Activated CD4-positive, CD25-positive, alpha-beta regulatory T cell treated with anti-CD3 and anti-CD28 coated beads, Interleukin-2, amount 50 U/mL, for 16 hours (primary cell): ENCODE results near the gene MYH10.
"Not testable (repeated sequence)": the region's sequence is repeated elsewhere in the genome, so short reads cannot be mapped to it uniquely, and the experiment has no call there.

Source experiments
- DNase-seq: peaks from one replicate; pipeline ENCODE4 v3.0.0-alpha.2; 2020; ENCODE audit warnings: low read depth, low spot score

MYH10 gene

GRCh38 chr17:8556074-8556473 is 74.5 kb downstream of the MYH10 start:
- no peak for DNase-seq

GRCh38 chr17:8555062-8555461 is 75.5 kb downstream of the MYH10 start:
- no peak for DNase-seq

- DNase-seq, result no peak
Observed at GRCh38 chr17:8552577-8553320, 77.8 kb downstream of the MYH10 start.

GRCh38 chr17:8542599-8543502 is 87.7 kb downstream of the MYH10 start:
- no peak for DNase-seq

- DNase-seq, result not testable (repeated sequence)
Observed at GRCh38 chr17:8539976-8540375, 90.5 kb downstream of the MYH10 start.

GRCh38 chr17:8537734-8538133 is 92.8 kb downstream of the MYH10 start:
- no peak for DNase-seq

- no peak for DNase-seq
Observed at GRCh38 chr17:8534498-8535188, 95.9 kb downstream of the MYH10 start.

GRCh38 chr17:8532021-8532420 is 98.5 kb downstream of the MYH10 start:
- DNase-seq, result no peak

GRCh38 chr17:8522577-8522976 is 107.9 kb downstream of the MYH10 start:
- DNase-seq, result no peak

GRCh38 chr17:8520981-8521380 is 109.5 kb downstream of the MYH10 start:
- no peak for DNase-seq

GRCh38 chr17:8518850-8519249 is 111.7 kb downstream of the MYH10 start:
- no peak for DNase-seq

- DNase-seq, result no peak
Observed at GRCh38 chr17:8518326-8518725, 112.2 kb downstream of the MYH10 start.

- DNase-seq, result no peak
Observed at GRCh38 chr17:8514801-8515200, 115.7 kb downstream of the MYH10 start.

GRCh38 chr17:8506145-8506544 is 124.4 kb downstream of the MYH10 start:
- no peak for DNase-seq

- DNase-seq, result no peak
Observed at GRCh38 chr17:8504460-8505207, 125.9 kb downstream of the MYH10 start.

GRCh38 chr17:8503807-8504206 is 126.7 kb downstream of the MYH10 start:
- no peak for DNase-seq

GRCh38 chr17:8503368-8503767 is 127.2 kb downstream of the MYH10 start:
- no peak for DNase-seq

- DNase-seq, result no peak
Observed at GRCh38 chr17:8502126-8502525, 128.4 kb downstream of the MYH10 start.

- no peak for DNase-seq
Observed at GRCh38 chr17:8500609-8501008, 129.9 kb downstream of the MYH10 start.

GRCh38 chr17:8499614-8500013 is 130.9 kb downstream of the MYH10 start:
- no peak for DNase-seq

- no peak for DNase-seq
Observed at GRCh38 chr17:8499171-8499570, 131.4 kb downstream of the MYH10 start.

- no peak for DNase-seq
Observed at GRCh38 chr17:8496081-8496480, 134.4 kb downstream of the MYH10 start.
